Peyer's patch (tissue), 4 donors: Measurements from ENCODE around the gene AOPEP.

ENCODE experiments used
- POLR2A ChIP-seq, 2 donors: fragments of 450-650 bp; IDR thresholded peaks; one replicate each; pipeline ENCODE4 v1.5.1; 2017; ENCODE audit warnings: antibody characterized with exemption in 2 of 2, mild to moderate bottlenecking in 2 of 2, moderate library complexity in 2 of 2
- TF ChIP-seq, protein P1 (sequence below), 6 experiments: fragments of 450-650 bp in 4 of 6; fragments of 200-600 bp in 2 of 6; sonication (generic) in 1 of 6; IDR thresholded peaks; one replicate each; pipeline ENCODE4 v1.5.1; 2017 to 2019; ENCODE audit warnings: antibody characterized with exemption in 6 of 6, mild to moderate bottlenecking in 3 of 6, moderate library complexity in 1 of 6

DNA sequence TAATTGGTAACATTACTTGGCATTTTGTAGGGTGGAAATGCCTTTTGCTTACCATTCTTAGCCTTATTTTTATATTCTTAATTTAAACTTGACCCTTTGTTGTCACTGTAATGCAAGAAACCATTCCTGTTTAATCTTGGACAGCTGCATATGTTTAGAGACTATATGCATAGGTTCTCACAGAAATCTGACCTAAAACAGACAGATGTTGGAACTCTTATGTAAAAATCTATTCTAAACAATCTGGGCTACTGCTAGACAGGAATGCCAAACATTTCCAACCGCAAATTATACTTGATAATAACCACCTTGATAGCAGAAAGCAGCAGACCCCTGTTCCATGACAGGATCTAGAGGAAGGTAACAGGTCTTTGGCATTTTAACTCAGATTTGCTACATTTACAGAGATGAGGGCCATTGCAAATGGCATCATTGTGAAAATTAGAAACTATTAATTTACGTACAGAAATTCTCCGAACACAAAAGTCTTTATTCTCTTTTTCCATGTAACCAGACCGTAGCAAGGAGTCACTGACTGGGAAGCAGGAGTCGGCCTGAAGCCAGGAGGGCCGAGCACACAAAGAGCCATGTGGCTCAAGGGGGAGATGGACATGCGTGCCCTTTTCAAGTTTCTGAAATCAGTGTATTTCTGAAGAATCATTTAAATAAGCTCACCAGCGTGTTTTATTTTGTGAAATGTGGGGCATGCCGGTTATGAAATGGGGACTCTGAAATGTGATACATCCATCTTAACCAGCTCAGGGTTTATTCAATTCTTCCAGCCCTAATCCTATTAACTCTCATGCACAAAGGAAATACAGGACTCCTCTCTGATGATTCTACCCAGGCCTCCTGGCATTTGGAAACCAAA lies 139.3 kb downstream of the AOPEP start:
- TF ChIP-seq, protein P1, sequence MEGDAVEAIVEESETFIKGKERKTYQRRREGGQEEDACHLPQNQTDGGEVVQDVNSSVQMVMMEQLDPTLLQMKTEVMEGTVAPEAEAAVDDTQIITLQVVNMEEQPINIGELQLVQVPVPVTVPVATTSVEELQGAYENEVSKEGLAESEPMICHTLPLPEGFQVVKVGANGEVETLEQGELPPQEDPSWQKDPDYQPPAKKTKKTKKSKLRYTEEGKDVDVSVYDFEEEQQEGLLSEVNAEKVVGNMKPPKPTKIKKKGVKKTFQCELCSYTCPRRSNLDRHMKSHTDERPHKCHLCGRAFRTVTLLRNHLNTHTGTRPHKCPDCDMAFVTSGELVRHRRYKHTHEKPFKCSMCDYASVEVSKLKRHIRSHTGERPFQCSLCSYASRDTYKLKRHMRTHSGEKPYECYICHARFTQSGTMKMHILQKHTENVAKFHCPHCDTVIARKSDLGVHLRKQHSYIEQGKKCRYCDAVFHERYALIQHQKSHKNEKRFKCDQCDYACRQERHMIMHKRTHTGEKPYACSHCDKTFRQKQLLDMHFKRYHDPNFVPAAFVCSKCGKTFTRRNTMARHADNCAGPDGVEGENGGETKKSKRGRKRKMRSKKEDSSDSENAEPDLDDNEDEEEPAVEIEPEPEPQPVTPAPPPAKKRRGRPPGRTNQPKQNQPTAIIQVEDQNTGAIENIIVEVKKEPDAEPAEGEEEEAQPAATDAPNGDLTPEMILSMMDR (IDR thresholded peaks at IDR 0.05), result no peak
- TF ChIP-seq POLR2A (IDR thresholded peaks at IDR 0.05), result no peak
